ENCODE measurements around the gene IPCEF1. TPM values are rescaled to one million over a fixed set of nuclear protein-coding genes. Genes with fewer than 3 reads are reported as not detected.

Gene IPCEF1
- total and polyA plus RNA-seq, 2 of the 8 experiments (the other 6 are each of a cell fraction or from before 2014, with no cell fraction given): 0.41 to 0.78 TPM

GRCh38 chr6:154206996-154207395 lies 149.6 kb downstream of the IPCEF1 start (continued):
- TF ChIP-seq BRCA1 (IDR thresholded peaks at IDR 0.05; ENCODE audit: low read depth, low read length) (no peak), CBX5 (IDR thresholded peaks at IDR 0.05; ENCODE audit: low read depth, low read length) (no peak), FOSL1 (IDR thresholded peaks at IDR 0.05; ENCODE audit: insufficient read depth, low read depth, low read length) (no peak), SIN3A (conservative IDR thresholded peaks at IDR 0.05 in 1 of 2, IDR thresholded peaks at IDR 0.05 in 1 of 2; ENCODE audit: low read depth in 1 of 2, low read length in 2 of 2) (no peak), JUN (IDR thresholded peaks at IDR 0.05; ENCODE audit: low read depth, low read length) (no peak), TAF7 (optimal IDR thresholded peaks at IDR 0.05; ENCODE audit: borderline replicate concordance, low read depth, low read length) (no peak)
